Measurements from ENCODE around the gene HMGB3.

Gene HMGB3

GRCh38 chrX:151013164-151013743 lies 30.1 kb downstream of the HMGB3 start:
- no peak for DNase-seq (ENCODE audit: insufficient read length)
- TF ChIP-seq POLR2AphosphoS5 (IDR thresholded peaks at IDR 0.05; ENCODE audit: low read depth, low read length) (no peak), POLR2A (IDR thresholded peaks at IDR 0.05; ENCODE audit: low read depth, low read length) (no peak), TAF1 (IDR thresholded peaks at IDR 0.05; ENCODE audit: borderline replicate concordance, low read depth, low read length) (no peak)
- FAIRE-seq = no peak

GRCh38 chrX:151015684-151016083 lies 32.5 kb downstream of the HMGB3 start:
- FAIRE-seq (no peak), DNase-seq (ENCODE audit: insufficient read length) (no peak)
- no peak for TF ChIP-seq TAF1 (IDR thresholded peaks at IDR 0.05; ENCODE audit: borderline replicate concordance, low read depth, low read length)
- no peak for TF ChIP-seq POLR2A (IDR thresholded peaks at IDR 0.05; ENCODE audit: low read depth, low read length)
- no peak for TF ChIP-seq POLR2AphosphoS5 (IDR thresholded peaks at IDR 0.05; ENCODE audit: low read depth, low read length)

- no peak for FAIRE-seq
- no peak for TF ChIP-seq TAF1 (IDR thresholded peaks at IDR 0.05; ENCODE audit: borderline replicate concordance, low read depth, low read length)
- DNase-seq (ENCODE audit: insufficient read length) = no peak
These were observed 36.7 kb downstream of the HMGB3 start for GRCh38 chrX:151019856-151020255.

GRCh38 chrX:151030845-151031244 lies 47.7 kb downstream of the HMGB3 start:
- FAIRE-seq (no peak), DNase-seq (ENCODE audit: insufficient read length) (no peak)
- TF ChIP-seq POLR2A (IDR thresholded peaks at IDR 0.05; ENCODE audit: low read depth, low read length) (no peak), TAF1 (IDR thresholded peaks at IDR 0.05; ENCODE audit: borderline replicate concordance, low read depth, low read length) (no peak), POLR2AphosphoS5 (IDR thresholded peaks at IDR 0.05; ENCODE audit: low read depth, low read length) (no peak)

- DNase-seq (ENCODE audit: insufficient read length) (no peak), FAIRE-seq (no peak)
- no peak for TF ChIP-seq TAF1 (IDR thresholded peaks at IDR 0.05; ENCODE audit: borderline replicate concordance, low read depth, low read length)
- TF ChIP-seq POLR2A (IDR thresholded peaks at IDR 0.05; ENCODE audit: low read depth, low read length) = no peak
- TF ChIP-seq POLR2AphosphoS5 (IDR thresholded peaks at IDR 0.05; ENCODE audit: low read depth, low read length) = no peak
These were observed 48.3 kb downstream of the HMGB3 start for GRCh38 chrX:151031391-151031975.

GRCh38 chrX:151039351-151039750 lies 56.2 kb downstream of the HMGB3 start:
- DNase-seq (ENCODE audit: insufficient read length) (no peak), FAIRE-seq (no peak)
- TF ChIP-seq TAF1 (IDR thresholded peaks at IDR 0.05; ENCODE audit: borderline replicate concordance, low read depth, low read length) (no peak), POLR2A (IDR thresholded peaks at IDR 0.05; ENCODE audit: low read depth, low read length) (no peak), POLR2AphosphoS5 (IDR thresholded peaks at IDR 0.05; ENCODE audit: low read depth, low read length) (no peak)
